B cell (primary cell): ENCODE results near the gene ATP8B1. TPM values are rescaled to one million over a fixed set of nuclear protein-coding genes. Genes with fewer than 3 reads are reported as not detected.

Experiments
- ATAC-seq: fragments of 200-7000 bp; cut with Tn5 transposase; one replicate; pipeline ENCODE4 v1.10.0; 2021; ENCODE audit warnings: low read depth, mild to moderate bottlenecking, moderate number of reproducible peaks, moderate library complexity
- CTCF ChIA-PET: fragments of 350-600 bp; sonication (Branson Sonifier 250); formaldehyde crosslinking; loops from one replicate; lab custom pipeline; 2021; ENCODE audit warnings: antibody characterized with exemption, inconsistent platforms; lab: Charles Lee
- POLR2A ChIA-PET: fragments of 350-600 bp; sonication (Branson Sonifier 250); formaldehyde crosslinking; loops from one replicate; lab custom pipeline; 2021; ENCODE audit warnings: antibody characterized with exemption; lab: Charles Lee
- DNase-seq: peaks from one replicate; pipeline ENCODE4 v3.0.0; 2013
- H2AFZ ChIP-seq: 2 replicates; pipeline ENCODE4 v1.6.1; 2012; ENCODE audit warnings: mild to moderate bottlenecking, low read depth, low read length; ENCODE audit not compliant: insufficient read depth, poor library complexity, severe bottlenecking
- H3K27ac ChIP-seq, 2 donors: 1 replicate in 1 of 2; 2 replicates in 1 of 2; pipeline ENCODE4 v1.5.1; 2012 to 2013; ENCODE audit warnings: low read length in 2 of 2, mild to moderate bottlenecking in 2 of 2, moderate library complexity in 1 of 2
- H3K27me3 ChIP-seq, 4 experiments: fragments of 200-600 bp in 1 of 4; sonication (generic) in 1 of 4; replicated peaks in 1 of 4; 1 replicate in 2 of 4; 2 replicates in 2 of 4; pipeline versions ENCODE4 v1.6.1 to v1.7.0; 2013 to 2016; ENCODE audit warnings: low read length in 3 of 4, mild to moderate bottlenecking in 2 of 4, mixed read lengths in 1 of 4, moderate library complexity in 1 of 4; ENCODE audit not compliant: insufficient read depth in 4 of 4, control insufficient read depth in 3 of 4; ENCODE audit errors: control extremely low read depth in 1 of 4
- H3K36me3 ChIP-seq, 2 experiments: replicated peaks in 1 of 2; 1 replicate in 1 of 2; 2 replicates in 1 of 2; pipeline versions ENCODE4 v1.6.1 to v1.7.1; 2013; ENCODE audit warnings: low read length in 1 of 2; ENCODE audit not compliant: insufficient read depth in 2 of 2, control insufficient read depth in 1 of 2; ENCODE audit errors: control extremely low read depth in 1 of 2, extremely low read depth in 1 of 2
- H3K4me1 ChIP-seq, 2 donors: fragments of 200-600 bp in 1 of 2; sonication (generic) in 1 of 2; 1 replicate in 1 of 2; 2 replicates in 1 of 2; pipeline versions ENCODE4 v1.5.1 to v1.6.1; 2013 to 2017; ENCODE audit warnings: low read length in 2 of 2; ENCODE audit not compliant: control insufficient read depth in 2 of 2, insufficient read depth in 2 of 2
- H3K4me2 ChIP-seq: replicated peaks from 2 replicates; pipeline ENCODE3; 2012; ENCODE audit warnings: mild to moderate bottlenecking, low read depth, low read length; ENCODE audit not compliant: poor library complexity, severe bottlenecking
- H3K4me3 ChIP-seq, 5 experiments: fragments of 200-600 bp in 1 of 5; sonication (generic) in 1 of 5; 1 replicate in 3 of 5; 2 replicates in 2 of 5; pipeline versions ENCODE4 v1.5.1 to v1.7.0; 2011 to 2016; ENCODE audit warnings: low read length in 4 of 5, mild to moderate bottlenecking in 4 of 5, low read depth in 2 of 5, control low read depth in 1 of 5, moderate library complexity in 1 of 5; ENCODE audit not compliant: insufficient read depth in 1 of 5; ENCODE audit errors: control extremely low read depth in 1 of 5, extremely low read depth in 1 of 5
- H3K79me2 ChIP-seq: fragments of 200-600 bp; sonication (generic); one replicate; pipeline ENCODE4 v1.6.0; 2016; ENCODE audit warnings: low read length; ENCODE audit not compliant: control insufficient read depth, insufficient read depth
- H3K9ac ChIP-seq: fragments of 200-600 bp; sonication (generic); 2 replicates; pipeline ENCODE4 v1.6.1; 2017; ENCODE audit warnings: mild to moderate bottlenecking, low read length, moderate library complexity
- H3K9me3 ChIP-seq, 3 donors: one replicate each; pipeline versions ENCODE4 v1.6.1 to v1.7.1; 2013; ENCODE audit warnings: low read length in 2 of 3; ENCODE audit not compliant: control insufficient read depth in 2 of 3, insufficient read depth in 1 of 3; ENCODE audit errors: control extremely low read depth in 1 of 3
- H4K20me1 ChIP-seq: 2 replicates; pipeline ENCODE4 v1.6.0; 2012; ENCODE audit warnings: mild to moderate bottlenecking, low read length; ENCODE audit not compliant: insufficient read depth, control insufficient read depth, poor library complexity, severe bottlenecking
- H3K27ac Mint-ChIP-seq: one replicate; pipeline ENCODE4 v1.8.0; 2021; ENCODE audit warnings: mixed read lengths
- H3K27me3 Mint-ChIP-seq: one replicate; pipeline ENCODE4 v1.8.0; 2021; ENCODE audit warnings: mixed read lengths
- H3K4me1 Mint-ChIP-seq: one replicate; pipeline ENCODE4 v1.8.0; 2021; ENCODE audit warnings: mixed read lengths
- H3K4me3 Mint-ChIP-seq: one replicate; pipeline ENCODE4 v1.8.0; 2021; ENCODE audit warnings: mixed read lengths
- H3K9me3 Mint-ChIP-seq: one replicate; pipeline ENCODE4 v1.8.0; 2022; ENCODE audit warnings: mixed read lengths; ENCODE audit not compliant: insufficient read depth
- CTCF ChIP-seq: fragments of 200-600 bp; IDR thresholded peaks from one replicate; pipeline ENCODE4 v1.8.0; 2022; ENCODE audit warnings: antibody characterized with exemption, mild to moderate bottlenecking
- EZH2 ChIP-seq: IDR thresholded peaks from 2 replicates; pipeline ENCODE4 v1.6.1; 2012; ENCODE audit warnings: borderline replicate concordance, low read depth, mild to moderate bottlenecking, moderate library complexity, low read length; ENCODE audit not compliant: insufficient read depth, poor library complexity, severe bottlenecking
- WGBS: methylation state at CpG from one replicate; pipeline ENCODE4 v1.1.5; 2013; ENCODE audit warnings: missing lambda C conversion rate; ENCODE audit not compliant: insufficient coverage; 5-methylcytosine and 5-hydroxymethylcytosine counted together
- intact Hi-C: fragments of 100-400 bp; cut with micrococcal nuclease; formaldehyde crosslinking; loops from one replicate; pipeline ENCODE4 v1.10.0; 2022
- polyA plus RNA-seq: library from polyadenylated mRNA; depleted of rRNA; stranded (reverse); fragments of >200 nt; gene quantifications from 2 replicates; pipeline ENCODE4 v1.2.3, GENCODE V29; 2012
- total RNA-seq, 2 donors: library from RNA; stranded (reverse); fragments of 120-200 nt in 1 of 2; gene quantifications; 1 replicate in 1 of 2; 2 replicates in 1 of 2; pipeline versions ENCODE4 v1.2.3 to v1.2.4, GENCODE V29; 2013 to 2022

The ATP8B1 gene
- total and polyA plus RNA-seq, 2 donors (not counting 1 experiment from before 2014, with no cell fraction given) = 0.27 TPM; not detected in 1

- no peak overlapping the region for H3K4me3 ChIP-seq
- POLR2A ChIA-PET = no interaction called here
- no peak overlapping the region for H3K9ac ChIP-seq
- peaks cover 11 to 13% of the 10 kb centered on the region in 2 donors for H3K4me1 ChIP-seq
- DNase-seq = peak; percentile 19
- no peaks in the 10 kb centered on the region for H3K27me3 ChIP-seq
- peak; percentile 69 for ATAC-seq
- intact Hi-C loops = loop anchor here (2.0 to 10.0 kb wide), 2 partner anchors 19 to 55 kb away; no protein-coding TSS in a partner anchor
- H3K79me2 ChIP-seq = peaks cover 99% of the 10 kb centered on the region
- H3K9me3 ChIP-seq = peaks cover 0 to 17% (median 1%) of the 10 kb centered on the region in 3 donors
- TF ChIP-seq EZH2 (no peak), CTCF (no peak)
- no peaks in the 10 kb centered on the region for H3K9me3 Mint-ChIP-seq
- no peak overlapping the region for H3K4me3 Mint-ChIP-seq
- H3K4me1 Mint-ChIP-seq = peaks cover 44% of the 10 kb centered on the region
- peak overlapping the region; percentile 1 for H3K4me2 ChIP-seq
- peaks cover 96% of the 10 kb centered on the region for H4K20me1 ChIP-seq
- no peaks in the 10 kb centered on the region for H3K27me3 Mint-ChIP-seq
- CTCF ChIA-PET = interaction anchor here (0.8 to 1.2 kb wide), 2 partner anchors 19 to 394 kb away, joined by 3 to 8 read pairs; partner anchors contain the start of gene NEDD4L
- H3K27ac Mint-ChIP-seq = peak overlapping the region; percentile 80
- no peak overlapping the region for H3K27ac ChIP-seq
- WGBS = 79% methylated on average over 5 of the region's 11 CpGs
- peaks cover 0 to 4% of the 10 kb centered on the region in 2 experiments for H3K36me3 ChIP-seq
- no peak overlapping the region for H2AFZ ChIP-seq
These were observed 153.3 kb downstream of the ATP8B1 start for GRCh38 chr18:57649556-57650500.

GRCh38 chr18:57648414-57648813 is 154.7 kb downstream of the ATP8B1 start:
- Histone ChIP-seq H3K9me3 (peaks cover 0 to 15% (median 0%) of the 10 kb centered on the region in 3 donors), H3K4me2 (no peak overlapping the region), H3K27ac (no peak overlapping the region), H3K79me2 (peaks cover 99% of the 10 kb centered on the region), H3K4me1 (peaks cover 11 to 13% of the 10 kb centered on the region in 2 donors), H3K36me3 (no peaks in the 10 kb centered on the region), H4K20me1 (peaks cover 97% of the 10 kb centered on the region), H2AFZ (no peak overlapping the region), H3K27me3 (no peaks in the 10 kb centered on the region), H3K4me3 (no peak overlapping the region), H3K9ac (no peak overlapping the region)
- intact Hi-C loops = loop anchor here (2.0 kb wide), 1 partner anchor 18 kb away; no protein-coding TSS in a partner anchor
- no peak for TF ChIP-seq EZH2
- TF ChIP-seq CTCF = no peak
- ChIA-PET POLR2A (no interaction called here), CTCF (no interaction called here)
- H3K4me3 Mint-ChIP-seq = no peak overlapping the region
- DNase-seq (no peak), ATAC-seq (no peak)
- no peaks in the 10 kb centered on the region for H3K9me3 Mint-ChIP-seq
- H3K27ac Mint-ChIP-seq = no peak overlapping the region
- no peaks in the 10 kb centered on the region for H3K27me3 Mint-ChIP-seq
- WGBS = 99% methylated on average over 26 of the region's 32 CpGs
- H3K4me1 Mint-ChIP-seq = peaks cover 46% of the 10 kb centered on the region
